Kidney (tissue), 14 donors: Measurements from ENCODE around the gene IFI30. TPM values are rescaled to one million over a fixed set of nuclear protein-coding genes. Genes with fewer than 3 reads are reported as not detected.
A peak's percentile ranks its signal among the peaks of the same experiment; 100 is the strongest.

Source experiments
- DNase-seq, 5 donors: peaks; one replicate each; pipeline ENCODE4 v3.0.0-alpha.2; 2013 to 2020
- FAIRE-seq: peaks from 2 replicates; lab custom pipeline; 2012; peaks lifted over from hg19 to GRCh38; lab: Jason Lieb, UNC
- H3K27ac ChIP-seq, 2 donors: one replicate each; pipeline ENCODE4 v1.7.0; 2013; ENCODE audit warnings: low read depth in 2 of 2, low read length in 2 of 2, inconsistent platforms in 1 of 2
- H3K27me3 ChIP-seq: one replicate; pipeline ENCODE4 v1.7.1; 2013; ENCODE audit warnings: low read length, inconsistent platforms; ENCODE audit not compliant: control insufficient read depth, insufficient read depth
- H3K36me3 ChIP-seq, 3 donors: one replicate each; pipeline versions ENCODE4 v1.7.0 to v1.7.1; 2013; ENCODE audit warnings: low read length in 3 of 3, control low read depth in 1 of 3, inconsistent platforms in 1 of 3; ENCODE audit not compliant: insufficient read depth in 3 of 3, control insufficient read depth in 2 of 3
- H3K4me1 ChIP-seq, 3 donors: one replicate each; pipeline versions ENCODE4 v1.7.0 to v1.7.1; 2013; ENCODE audit warnings: low read length in 3 of 3, inconsistent platforms in 1 of 3, low read depth in 1 of 3; ENCODE audit not compliant: control insufficient read depth in 2 of 3, insufficient read depth in 2 of 3
- H3K4me3 ChIP-seq, 3 donors: one replicate each; pipeline versions ENCODE4 v1.7.0 to v1.8.1; 2013; ENCODE audit warnings: low read length in 3 of 3, control low read depth in 1 of 3, inconsistent platforms in 1 of 3
- H3K9ac ChIP-seq, 3 donors: one replicate each; pipeline versions ENCODE4 v1.7.0 to v1.7.1; 2013; ENCODE audit warnings: low read length in 3 of 3, control low read depth in 1 of 3, inconsistent platforms in 1 of 3
- H3K9me3 ChIP-seq, 3 donors: one replicate each; pipeline versions ENCODE4 v1.7.0 to v1.7.1; 2013; ENCODE audit warnings: low read length in 3 of 3, control low read depth in 1 of 3, inconsistent platforms in 1 of 3; ENCODE audit not compliant: control insufficient read depth in 2 of 3, insufficient read depth in 1 of 3
- intact Hi-C: fragments of 100-400 bp; cut with DNase I; formaldehyde crosslinking; loops from one replicate; pipeline ENCODE4 v1.11.1; 2022
- polyA plus RNA-seq: library from polyadenylated mRNA; stranded (reverse); fragments of 350-450 nt; fragmentation: Illumina TruSeq; extraction: RNeasy Lipid Tissue Mini Kit (QIAGEN cat#74804); gene quantifications from one replicate; pipeline ENCODE4 v1.2.3, GENCODE V29; 2014; ENCODE audit warnings: low read depth, low replicate concordance; ENCODE audit not compliant: insufficient read depth
- total RNA-seq: library from RNA; stranded (reverse); fragmentation: NEBNext Ultra II Directional; extraction: Animal tissue kit (Norgen Biotek cat#: 25700); gene quantifications from one replicate; pipeline ENCODE4 v1.2.1, GENCODE V29; 2021
- TF ChIP-seq, protein P1 (sequence below): IDR thresholded peaks from 3 replicates; pipeline ENCODE4 v1.5.1; 2012; ENCODE audit warnings: mild to moderate bottlenecking, moderate library complexity, borderline replicate concordance; ENCODE audit not compliant: insufficient read depth; ENCODE audit errors: extremely low read depth
- donor health status: control.
- donor health status: control.
- donor health status: control.
- donor health status: control.
- donor health status: control.
- donor health status: DM: yes; HTN: yes; CAD: no.
- donor health status: Normal renal cell carcinoma (clear cell type).

IFI30 gene
- total and polyA plus RNA-seq, 2 donors from 2014 or later = 109 to 173 TPM

DNA sequence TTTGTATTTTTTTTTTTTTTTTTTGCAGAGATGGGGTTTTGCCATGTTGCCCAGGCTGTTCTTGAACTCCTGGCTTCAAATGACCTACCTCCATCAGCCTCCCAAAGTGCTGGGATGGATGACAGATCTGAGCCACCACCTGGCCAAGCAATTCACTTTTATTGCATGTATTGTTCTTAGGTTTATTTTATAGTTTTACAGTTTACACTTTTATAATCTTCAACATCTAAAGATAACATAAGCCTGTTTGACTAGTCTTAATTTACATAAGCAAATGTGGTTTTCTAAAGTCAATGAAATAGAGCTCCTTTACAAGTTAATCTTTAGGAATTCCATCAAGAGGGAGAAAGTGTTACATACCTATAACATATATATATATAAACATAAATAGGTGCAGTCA, 9.9 kb downstream of the IFI30 start:
- no peak for DNase-seq
- TF ChIP-seq, protein P1, sequence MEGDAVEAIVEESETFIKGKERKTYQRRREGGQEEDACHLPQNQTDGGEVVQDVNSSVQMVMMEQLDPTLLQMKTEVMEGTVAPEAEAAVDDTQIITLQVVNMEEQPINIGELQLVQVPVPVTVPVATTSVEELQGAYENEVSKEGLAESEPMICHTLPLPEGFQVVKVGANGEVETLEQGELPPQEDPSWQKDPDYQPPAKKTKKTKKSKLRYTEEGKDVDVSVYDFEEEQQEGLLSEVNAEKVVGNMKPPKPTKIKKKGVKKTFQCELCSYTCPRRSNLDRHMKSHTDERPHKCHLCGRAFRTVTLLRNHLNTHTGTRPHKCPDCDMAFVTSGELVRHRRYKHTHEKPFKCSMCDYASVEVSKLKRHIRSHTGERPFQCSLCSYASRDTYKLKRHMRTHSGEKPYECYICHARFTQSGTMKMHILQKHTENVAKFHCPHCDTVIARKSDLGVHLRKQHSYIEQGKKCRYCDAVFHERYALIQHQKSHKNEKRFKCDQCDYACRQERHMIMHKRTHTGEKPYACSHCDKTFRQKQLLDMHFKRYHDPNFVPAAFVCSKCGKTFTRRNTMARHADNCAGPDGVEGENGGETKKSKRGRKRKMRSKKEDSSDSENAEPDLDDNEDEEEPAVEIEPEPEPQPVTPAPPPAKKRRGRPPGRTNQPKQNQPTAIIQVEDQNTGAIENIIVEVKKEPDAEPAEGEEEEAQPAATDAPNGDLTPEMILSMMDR = no peak
- no peaks in the 10 kb centered on the region for H3K27me3 ChIP-seq
- no peak overlapping the region for H3K4me3 ChIP-seq
- no peaks in the 10 kb centered on the region for H3K36me3 ChIP-seq
- H3K9me3 ChIP-seq = no peaks in the 10 kb centered on the region
- no peak overlapping the region for H3K9ac ChIP-seq
- no peaks in the 10 kb centered on the region for H3K4me1 ChIP-seq
- intact Hi-C loops = no loop called here
- FAIRE-seq = no peak
- no peak overlapping the region for H3K27ac ChIP-seq

DNA sequence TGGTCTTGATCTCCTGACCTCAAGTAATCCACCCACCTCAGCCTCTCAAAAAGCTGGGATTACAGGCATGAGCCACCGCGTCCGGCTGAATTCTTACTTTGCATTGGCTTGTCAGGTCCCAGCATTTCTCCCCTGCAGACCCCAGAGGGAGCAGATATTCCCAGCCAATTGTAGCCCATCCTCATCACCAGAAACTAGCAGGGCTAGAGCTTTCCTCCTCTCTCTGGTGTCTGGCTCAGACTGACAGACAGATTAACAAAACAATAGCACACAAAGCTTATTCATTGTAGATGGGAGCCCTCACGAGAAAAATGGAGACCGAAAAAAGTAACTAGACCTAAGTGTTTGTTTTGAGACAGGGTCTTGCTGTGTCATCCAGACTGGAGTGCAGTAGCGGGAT, 11.9 kb downstream of the IFI30 start:
- DNase-seq (no peak), FAIRE-seq (no peak)
- intact Hi-C loops = no loop called here
- TF ChIP-seq, protein P1 = no peak
- no peak overlapping the region for H3K4me3 ChIP-seq
- H3K36me3 ChIP-seq = no peaks in the 10 kb centered on the region
- H3K27ac ChIP-seq = no peak overlapping the region
- no peaks in the 10 kb centered on the region for H3K27me3 ChIP-seq
- H3K9me3 ChIP-seq = no peaks in the 10 kb centered on the region
- no peaks in the 10 kb centered on the region for H3K4me1 ChIP-seq
- no peak overlapping the region for H3K9ac ChIP-seq

DNA sequence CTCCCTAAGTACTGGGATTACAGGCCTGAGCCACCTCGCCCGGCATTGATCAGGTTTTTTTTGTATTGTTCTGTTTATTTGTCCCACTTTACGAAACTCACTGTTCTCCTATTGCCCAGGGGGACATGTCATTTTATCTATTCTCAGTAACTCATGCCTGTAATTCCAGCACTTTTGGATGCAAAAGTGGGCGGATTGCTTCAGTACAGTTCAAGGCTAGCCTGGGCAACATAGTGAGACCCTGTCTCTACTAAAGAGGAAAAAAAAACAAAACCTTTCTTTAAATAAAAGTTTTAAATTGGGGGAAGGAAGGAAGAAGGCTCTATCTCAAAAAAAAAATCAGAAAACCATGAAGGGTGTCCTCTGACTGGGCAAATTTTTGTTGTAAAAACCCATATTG, 16.7 kb downstream of the IFI30 start:
- DNase-seq (no peak), FAIRE-seq (no peak)
- peaks cover 0 to 11% (median 9%) of the 10 kb centered on the region in 3 donors for H3K4me1 ChIP-seq
- no peaks in the 10 kb centered on the region for H3K27me3 ChIP-seq
- H3K9ac ChIP-seq = no peak overlapping the region
- H3K4me3 ChIP-seq = no peak overlapping the region
- H3K9me3 ChIP-seq = no peaks in the 10 kb centered on the region
- H3K27ac ChIP-seq = no peak overlapping the region
- H3K36me3 ChIP-seq = no peaks in the 10 kb centered on the region
- intact Hi-C loops = loop anchor here (10.0 kb wide), 1 partner anchor 65 kb away; a partner anchor contains a TSS
- TF ChIP-seq, protein P1 = no peak

DNA sequence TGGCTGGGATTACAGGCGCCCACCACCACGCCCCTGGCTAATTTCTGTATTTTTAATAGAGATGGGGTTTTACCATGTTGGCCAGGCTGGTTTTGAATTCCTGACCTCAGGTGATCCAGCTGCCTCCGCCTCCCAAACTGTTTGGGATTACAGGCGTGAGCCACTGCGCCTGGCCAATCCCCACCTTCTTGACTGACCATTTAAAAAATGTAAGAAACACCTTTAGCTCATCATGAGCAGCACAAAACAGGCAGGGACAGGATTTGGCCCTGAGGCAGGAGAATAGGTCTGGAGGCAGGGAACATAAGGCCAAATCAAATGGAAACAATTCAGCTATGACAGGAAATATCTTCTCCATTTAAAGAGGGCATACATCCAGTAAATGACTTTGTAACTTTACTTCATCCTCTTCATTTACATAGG, 18.0 kb downstream of the IFI30 start:
- peak overlapping the region; percentile 96 to 99 for H3K27ac ChIP-seq
- TF ChIP-seq, protein P1 = no peak
- H3K4me3 ChIP-seq = peak overlapping the region; percentile 78 to 79 (median 79)
- DNase-seq = no peak
- peaks cover 0 to 3% (median 0%) of the 10 kb centered on the region in 3 donors for H3K36me3 ChIP-seq
- no peaks in the 10 kb centered on the region for H3K9me3 ChIP-seq
- peak overlapping the region; percentile 21 to 91 (median 50) for H3K9ac ChIP-seq
- H3K4me1 ChIP-seq = peaks cover 0 to 11% (median 9%) of the 10 kb centered on the region in 3 donors
- FAIRE-seq = peak; percentile 17
- no peaks in the 10 kb centered on the region for H3K27me3 ChIP-seq
- intact Hi-C loops = loop anchor here (10.0 kb wide), 1 partner anchor 63 kb away; a partner anchor contains a TSS
